ENCODE measurements around the gene TBL3.

TBL3 gene

DNA sequence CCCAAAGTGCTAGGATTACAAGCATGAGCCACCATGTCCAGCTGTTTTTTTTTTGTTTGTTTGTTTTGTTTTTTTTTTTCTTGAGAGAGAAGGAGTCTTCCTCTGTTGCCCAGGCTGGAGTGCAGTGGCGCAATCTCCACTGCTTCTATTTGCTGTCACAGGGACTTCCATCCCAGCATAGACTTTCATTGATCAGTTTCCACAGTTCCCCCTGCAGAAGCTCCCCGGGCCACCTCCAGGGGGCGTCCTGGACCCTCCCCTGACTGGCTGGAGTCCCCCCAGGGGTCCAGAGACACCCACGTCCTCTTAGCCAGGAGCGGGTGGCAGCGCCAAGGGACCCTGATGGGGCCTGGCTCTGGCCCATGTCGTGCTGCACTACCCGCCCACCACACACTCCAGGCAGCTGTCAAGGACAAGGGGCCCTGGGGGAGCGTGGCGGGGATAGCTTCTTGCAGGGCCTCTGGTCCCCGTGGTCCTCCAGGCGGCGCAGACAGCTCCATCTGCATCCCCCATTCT lies 44.6 kb downstream of the TBL3 start:
- DNase-seq (ENCODE audit: low read depth), result no peak

DNA sequence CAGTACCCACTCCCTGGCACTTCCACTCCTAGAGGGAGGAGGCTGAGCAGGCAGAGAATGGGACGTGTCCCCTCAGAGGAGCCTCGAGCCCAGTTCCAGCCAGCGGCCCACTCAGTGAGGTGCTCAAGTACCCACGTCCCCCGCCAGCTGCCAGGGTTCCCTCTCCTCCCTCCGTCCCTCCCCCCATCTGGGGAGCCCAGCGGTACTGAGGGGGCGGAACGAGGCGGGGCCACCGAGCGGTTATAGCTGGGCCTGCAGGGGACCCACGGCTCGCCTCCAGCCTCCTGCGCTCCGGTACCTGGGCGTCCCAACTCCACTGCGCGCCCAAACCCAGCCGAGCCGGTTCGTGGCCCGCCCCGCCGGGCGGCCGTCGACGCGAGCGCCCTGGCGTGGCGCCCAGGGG lies 47.7 kb downstream of the TBL3 start, which contains the start of gene NPW:
NPW (plus strand) TSS at position 268 of the 403 bp plus-strand sequence.
- peak; percentile 33 for DNase-seq (ENCODE audit: low read depth)

DNA sequence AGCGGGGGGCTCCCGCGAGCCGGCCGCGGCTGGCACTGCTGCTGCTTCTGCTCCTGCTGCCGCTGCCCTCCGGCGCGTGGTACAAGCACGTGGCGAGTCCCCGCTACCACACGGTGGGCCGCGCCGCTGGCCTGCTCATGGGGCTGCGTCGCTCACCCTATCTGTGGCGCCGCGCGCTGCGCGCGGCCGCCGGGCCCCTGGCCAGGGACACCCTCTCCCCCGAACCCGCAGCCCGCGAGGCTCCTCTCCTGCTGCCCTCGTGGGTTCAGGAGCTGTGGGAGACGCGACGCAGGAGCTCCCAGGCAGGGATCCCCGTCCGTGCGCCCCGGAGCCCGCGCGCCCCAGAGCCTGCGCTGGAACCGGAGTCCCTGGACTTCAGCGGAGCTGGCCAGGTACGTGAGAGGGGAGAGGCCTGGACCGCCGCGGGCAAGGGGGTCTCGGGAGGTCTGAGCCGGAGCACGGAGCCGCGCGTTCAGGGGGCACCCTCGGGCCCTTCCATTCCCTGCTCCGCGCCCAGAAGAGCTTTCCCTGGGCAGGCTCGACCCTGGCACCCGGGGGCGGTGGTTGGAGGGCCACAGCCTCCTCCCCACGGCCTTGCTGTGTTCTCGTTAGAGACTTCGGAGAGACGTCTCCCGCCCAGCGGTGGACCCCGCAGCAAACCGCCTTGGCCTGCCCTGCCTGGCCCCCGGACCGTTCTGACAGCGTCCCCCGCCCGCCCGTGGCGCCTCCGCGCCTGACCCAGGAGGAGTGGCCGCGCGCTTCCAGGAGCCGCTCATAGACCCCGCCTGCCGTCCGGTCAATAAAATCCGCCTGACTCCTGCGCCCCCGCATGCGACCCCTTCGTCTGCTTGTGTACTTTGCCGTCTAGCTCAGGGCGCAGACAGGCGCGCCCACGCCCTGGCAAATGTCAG lies 48.3 kb downstream of the TBL3 start:
- DNase-seq (ENCODE audit: low read depth), result no peak

DNA sequence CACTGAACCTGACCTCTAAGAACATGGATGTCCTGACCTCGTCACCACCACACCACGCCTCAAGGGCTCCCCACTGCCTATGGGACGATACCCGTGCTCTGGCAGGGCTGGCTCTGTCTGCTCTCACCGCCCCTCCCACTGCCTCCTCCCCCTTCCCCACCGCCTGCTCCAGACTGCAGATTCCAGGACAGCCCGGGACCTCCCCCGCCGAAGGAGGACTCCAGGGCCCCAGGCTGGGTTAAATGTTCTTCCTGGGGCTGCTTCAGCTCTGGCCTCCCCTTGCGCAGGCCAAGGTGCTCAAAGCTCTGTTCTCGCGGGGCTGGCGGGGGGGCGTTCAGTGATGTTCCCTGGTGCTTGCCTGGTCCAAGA lies 50.9 kb downstream of the TBL3 start:
- DNase-seq (ENCODE audit: low read depth), result peak; percentile 21

DNA sequence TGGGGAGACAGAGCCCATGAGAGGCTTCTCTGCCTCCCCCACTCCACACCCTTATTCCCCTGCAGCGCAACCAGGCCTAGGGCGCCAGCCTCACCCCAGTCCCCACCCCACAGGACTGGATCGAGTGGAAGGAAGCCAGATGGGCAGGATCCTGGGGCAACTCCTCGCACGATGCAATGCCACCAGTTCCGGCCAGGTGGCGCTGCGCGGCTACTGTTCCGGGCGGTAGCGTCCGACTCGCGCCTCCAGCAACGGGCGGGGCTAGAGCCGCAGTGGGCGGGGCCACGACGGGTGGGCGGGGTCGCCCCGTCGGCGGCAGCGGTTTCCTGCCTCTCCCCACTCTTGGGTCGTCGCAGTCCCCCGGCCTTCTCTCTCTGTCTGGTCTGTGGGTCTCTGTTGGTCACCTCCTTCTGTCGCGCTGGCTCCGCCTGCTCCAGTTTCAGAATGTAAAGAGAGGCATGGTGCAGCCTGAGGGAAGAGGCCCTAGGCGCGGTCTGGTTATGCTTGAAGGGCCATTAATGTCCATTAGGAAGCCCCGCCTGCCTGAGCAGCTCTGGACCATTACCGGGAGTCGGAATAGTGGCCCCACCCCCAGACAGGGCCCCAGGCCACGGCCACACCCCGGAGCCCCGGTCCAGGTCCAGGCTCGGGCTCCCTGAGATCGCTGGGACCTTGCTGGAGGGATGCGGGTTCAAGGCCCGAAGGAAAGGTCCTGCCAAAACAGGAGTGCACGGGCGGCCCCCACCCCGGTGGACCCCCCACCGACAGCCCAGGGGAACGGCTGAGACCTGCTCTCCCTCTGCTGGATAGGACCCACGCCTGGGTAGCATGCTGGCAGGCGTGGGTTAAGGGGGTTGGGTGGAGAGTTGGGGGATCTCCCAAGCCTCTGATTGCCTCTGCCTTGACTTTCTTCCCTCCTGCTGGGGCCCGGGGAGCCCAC lies 51.5 kb downstream of the TBL3 start:
- peak; percentile 96 for DNase-seq (ENCODE audit: low read depth)

DNA sequence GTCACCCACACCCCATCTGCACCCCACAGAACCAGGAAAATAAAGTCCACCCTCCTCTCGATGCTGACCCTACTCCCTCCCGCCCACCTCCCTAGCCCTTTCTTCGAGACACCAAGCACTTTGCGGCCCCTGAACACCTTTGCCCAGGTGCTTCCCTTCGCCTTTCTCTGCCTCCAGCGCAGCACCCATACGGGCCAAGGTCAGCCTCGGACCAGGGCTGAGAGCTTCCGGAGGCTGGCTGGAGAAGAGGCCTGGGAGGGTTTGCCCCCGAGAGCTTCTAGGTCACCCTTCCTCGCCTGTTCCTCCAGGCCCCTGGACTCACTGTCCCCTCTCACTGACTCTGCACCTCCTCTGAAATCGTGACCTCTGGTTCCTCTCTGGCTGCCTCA lies 52.2 kb downstream of the TBL3 start:
- DNase-seq (ENCODE audit: low read depth), result no peak

DNA sequence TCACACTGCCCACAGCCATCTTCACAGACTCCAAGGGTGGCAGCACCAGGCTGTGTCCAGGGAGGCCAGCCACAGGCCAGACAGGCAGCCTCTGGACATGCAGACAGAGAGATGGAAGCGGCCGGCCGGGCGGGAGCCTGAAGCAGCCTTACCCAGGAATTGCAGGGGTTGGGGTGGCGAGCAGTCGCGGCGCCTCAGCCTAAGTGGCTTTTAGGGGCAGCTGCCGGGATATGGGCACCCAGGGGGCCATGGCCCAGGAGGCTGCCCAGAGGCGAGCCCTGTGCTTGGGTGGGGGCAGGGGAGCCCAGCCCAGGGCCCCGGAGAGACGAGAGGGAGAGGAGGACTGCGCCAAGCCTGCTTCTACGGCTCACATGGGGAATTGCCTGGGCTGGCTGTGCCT lies 53.4 kb downstream of the TBL3 start:
- no peak for DNase-seq (ENCODE audit: low read depth)

DNA sequence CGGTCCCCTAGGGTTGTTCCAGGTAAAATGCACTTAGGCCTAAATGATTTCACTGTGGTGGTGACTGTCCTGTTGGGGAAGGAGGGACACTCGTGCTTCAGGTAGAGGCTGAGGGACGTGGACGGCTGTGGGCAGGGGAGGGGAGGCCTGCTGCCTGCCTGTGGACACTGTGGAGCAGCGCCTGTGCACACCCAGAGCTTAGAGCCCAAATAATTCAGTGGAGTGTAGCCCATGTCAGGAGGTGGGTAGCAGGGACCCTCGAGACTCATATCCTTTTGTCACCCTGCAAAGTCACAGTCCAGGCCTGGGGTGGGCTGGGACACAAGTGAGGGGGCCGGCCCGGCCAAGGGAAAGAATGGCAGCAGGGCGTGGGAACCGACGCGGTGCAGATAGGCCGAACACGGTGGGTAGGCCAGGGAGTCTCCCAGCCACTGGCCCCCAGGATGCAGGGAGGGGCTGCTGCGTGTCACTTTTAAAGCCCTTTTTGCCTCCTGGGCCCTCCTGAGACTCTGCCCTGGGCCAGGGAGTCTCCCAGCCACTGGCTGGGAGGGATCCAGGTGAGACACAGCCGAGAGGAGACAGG lies 54.1 kb downstream of the TBL3 start:
- no peak for DNase-seq (ENCODE audit: low read depth)

DNA sequence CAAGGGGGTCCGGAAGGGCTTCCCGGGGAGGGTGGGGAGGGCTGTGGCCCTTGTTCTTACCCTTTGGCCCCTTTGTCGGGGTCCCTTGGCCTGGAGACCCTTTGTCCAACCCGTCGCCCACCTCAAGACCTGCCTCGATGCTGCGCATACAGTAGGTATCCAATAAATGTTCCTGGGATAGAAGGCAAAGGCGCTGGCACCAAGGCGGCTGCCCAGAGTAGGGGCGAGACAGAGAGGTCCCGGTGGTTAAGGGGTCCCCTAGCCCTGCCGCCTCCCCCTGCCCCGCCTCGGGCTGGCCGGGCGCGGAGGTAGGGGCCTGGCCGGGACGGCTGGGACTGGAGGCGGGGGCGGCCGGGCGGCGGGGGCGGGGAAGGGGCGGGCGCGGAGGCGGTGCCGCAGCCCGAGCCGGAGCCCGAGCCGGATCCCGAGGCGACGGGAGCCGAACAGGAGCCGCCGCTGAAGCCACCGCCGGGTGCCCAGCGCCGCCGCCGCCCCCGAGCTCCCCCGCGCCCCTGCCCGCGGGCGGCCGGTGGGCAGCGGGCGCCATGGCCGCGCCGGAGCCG lies 54.7 kb downstream of the TBL3 start, which contains the start of gene NHERF2:
NHERF2 (plus strand) TSS at position 442 of the 563 bp plus-strand sequence; CDS start at position 546, 104 bp downstream.
- no peak for DNase-seq (ENCODE audit: low read depth)

DNA sequence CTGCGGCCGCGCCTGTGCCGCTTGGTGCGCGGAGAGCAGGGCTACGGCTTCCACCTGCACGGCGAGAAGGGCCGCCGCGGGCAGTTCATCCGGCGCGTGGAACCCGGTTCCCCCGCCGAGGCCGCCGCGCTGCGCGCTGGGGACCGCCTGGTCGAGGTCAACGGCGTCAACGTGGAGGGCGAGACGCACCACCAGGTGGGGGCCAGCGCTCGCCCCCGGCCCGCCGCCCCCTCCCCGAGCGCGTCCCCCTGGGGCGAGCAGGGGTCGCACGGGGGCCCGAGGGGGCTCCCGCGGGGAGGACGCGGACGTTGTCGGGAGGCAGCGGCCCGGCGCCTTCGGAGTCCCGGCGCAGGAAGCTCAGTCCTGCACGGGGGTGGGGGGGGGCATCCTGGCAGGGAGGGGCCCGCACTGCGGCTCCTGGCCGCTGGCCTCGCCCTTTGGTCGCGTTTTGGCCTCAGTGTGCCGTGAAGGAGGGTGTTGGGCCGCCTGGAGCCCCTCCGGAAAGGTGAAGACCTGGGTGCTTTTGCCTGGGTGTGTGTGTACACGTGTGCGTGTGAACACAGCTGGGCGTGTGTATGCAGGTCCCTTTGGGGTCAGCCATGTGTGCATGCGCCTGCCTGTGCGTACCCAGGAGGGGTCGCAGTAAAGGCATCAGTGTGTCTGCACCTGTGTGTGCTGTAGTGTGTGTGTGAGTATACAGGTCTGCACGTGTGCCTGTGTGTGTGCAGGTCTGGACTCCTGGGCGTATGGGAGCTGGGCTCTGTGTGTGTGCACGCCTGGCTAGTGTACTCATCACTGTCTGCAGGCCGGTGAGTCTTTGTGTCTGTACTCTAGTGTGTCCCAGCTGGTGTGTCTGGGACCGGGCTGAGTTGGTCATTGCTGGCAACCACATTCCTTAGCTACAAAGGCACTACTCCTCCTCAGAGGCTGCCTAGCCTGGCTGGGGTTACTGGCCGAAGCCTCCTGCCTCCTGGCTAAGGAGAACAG lies 55.5 kb downstream of the TBL3 start:
- DNase-seq (ENCODE audit: low read depth), result no peak

DNA sequence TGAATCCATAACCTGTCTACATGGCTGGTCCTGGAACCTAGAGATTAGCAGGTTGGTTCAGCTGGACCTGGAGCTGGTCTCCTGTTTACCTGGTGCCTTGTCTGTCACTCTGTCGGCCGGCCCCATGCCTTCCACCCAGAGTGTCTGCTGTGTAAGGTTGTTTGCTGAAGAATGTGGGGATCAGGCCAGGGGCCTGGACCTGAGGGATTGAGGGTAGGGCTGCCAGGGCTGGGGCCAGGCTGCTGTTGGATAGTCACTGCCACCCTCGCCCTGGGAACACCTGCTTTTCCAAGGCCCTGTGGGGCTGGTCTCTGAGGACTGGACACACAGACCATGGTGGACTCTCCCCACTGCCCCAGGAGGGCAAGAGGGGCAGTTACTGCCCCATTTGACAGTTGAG lies 56.3 kb downstream of the TBL3 start:
- no peak for DNase-seq (ENCODE audit: low read depth)

DNA sequence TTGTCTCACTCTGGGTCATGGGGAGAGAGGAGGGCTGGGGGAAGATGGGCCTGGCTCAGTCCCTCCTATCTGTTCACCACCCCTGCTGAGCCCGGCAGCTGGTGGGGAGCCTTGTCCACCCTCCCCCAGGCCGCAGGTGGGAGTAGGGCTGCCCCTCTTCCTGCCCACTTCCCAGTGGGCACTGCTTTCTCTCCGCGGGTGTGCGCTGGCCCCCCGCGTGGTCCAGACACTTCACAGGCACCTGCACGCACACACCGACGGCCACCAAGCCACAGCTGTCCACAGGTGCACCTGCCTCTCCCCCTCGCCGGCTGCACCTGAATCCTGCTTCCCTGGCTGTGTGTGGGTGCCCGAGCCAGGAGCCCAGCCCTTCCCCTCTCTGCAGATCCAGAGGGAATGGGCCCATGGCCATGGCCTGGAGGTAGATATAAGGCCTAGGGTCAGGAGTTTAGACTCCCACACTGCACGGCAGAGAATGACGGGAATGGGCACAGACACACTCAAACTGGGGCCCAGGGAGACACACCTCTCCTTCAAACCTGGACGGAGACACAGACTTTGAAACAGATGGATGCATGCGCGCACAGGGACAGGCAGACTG lies 56.9 kb downstream of the TBL3 start:
- DNase-seq (ENCODE audit: low read depth), result no peak

DNA sequence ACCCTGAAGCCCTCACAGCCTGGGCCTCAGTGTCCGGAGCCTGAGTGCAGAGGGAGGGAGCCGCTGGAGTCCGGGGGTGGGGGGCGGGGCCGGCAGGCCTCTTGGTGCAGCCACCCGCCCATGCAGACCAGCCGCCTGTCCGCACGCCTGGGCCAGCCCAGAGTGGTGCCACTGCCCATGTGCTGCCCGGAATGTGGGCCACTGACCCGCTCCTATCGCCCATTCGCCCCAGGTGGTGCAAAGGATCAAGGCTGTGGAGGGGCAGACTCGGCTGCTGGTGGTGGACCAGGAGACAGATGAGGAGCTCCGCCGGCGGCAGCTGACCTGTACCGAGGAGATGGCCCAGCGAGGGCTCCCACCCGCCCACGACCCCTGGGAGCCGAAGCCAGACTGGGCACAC lies 57.5 kb downstream of the TBL3 start:
- DNase-seq (ENCODE audit: low read depth), result no peak

DNA sequence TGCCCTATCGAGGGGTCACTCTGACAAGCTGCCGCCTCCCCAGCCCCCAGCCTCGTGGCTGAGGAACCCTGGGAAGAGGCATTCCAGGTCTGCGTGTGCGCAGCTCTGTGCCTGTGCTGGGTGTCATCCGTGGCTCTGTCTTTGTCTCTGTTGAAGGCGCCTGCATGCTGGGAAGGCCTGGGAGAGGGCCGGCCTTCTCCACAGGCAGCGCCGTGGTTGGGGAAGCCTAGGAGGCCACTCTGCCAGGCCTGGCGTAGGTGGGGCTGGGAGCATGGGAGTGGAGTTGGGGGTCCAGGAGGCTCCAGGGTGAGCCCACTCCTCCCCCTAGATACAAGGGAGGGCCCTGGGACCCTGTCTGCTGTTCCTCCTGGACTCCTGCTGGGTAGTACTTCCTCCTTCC lies 58.2 kb downstream of the TBL3 start:
- no peak for DNase-seq (ENCODE audit: low read depth)

DNA sequence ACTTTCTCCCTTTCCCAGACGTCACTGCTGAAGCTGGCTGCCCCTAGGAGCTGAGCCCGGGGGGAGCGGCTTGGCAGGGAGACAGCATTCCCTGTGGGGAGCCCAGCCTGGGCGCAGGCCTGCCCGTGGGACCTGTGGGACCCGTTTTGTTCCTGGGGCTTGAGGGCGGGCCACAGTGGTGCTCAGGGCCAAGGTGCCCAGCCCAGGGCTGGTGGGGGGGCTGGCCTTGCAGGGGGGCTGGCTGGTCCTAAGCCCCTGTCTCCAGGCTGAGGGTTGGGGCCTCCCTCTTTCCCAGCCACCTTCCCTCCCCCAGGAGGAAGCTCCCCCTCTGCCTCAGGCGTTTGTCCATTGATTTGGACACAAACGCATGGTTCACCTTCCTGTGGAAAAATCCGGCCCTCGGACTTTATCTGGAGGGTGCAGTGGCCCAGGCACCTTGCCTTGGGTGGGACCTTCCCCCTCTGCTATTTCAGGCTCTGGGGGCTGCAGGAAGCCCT lies 59.3 kb downstream of the TBL3 start:
- no peak for DNase-seq (ENCODE audit: low read depth)

Data from activated T-cell treated with anti-CD3 and anti-CD28 coated beads for 48 hours (primary cell).